ENCODE results near the gene SSBP3.
"Not testable (repeated sequence)": the region's sequence is repeated elsewhere in the genome, so short reads cannot be mapped to it uniquely, and the experiment has no call there.

The SSBP3 gene

GRCh38 chr1:54391450-54392209, 14.6 kb downstream of the SSBP3 start:
- DNase-seq, result no peak

GRCh38 chr1:54390655-54391054, 15.5 kb downstream of the SSBP3 start:
- DNase-seq, result no peak

GRCh38 chr1:54389608-54390007, 16.6 kb downstream of the SSBP3 start:
- not testable (repeated sequence) for DNase-seq

GRCh38 chr1:54387419-54387818, 18.8 kb downstream of the SSBP3 start:
- no peak for DNase-seq

GRCh38 chr1:54385727-54386022, 20.5 kb downstream of the SSBP3 start:
- DNase-seq, result no peak

- no peak for DNase-seq
Measured at GRCh38 chr1:54384918-54385726, 21.1 kb downstream of the SSBP3 start.

- no peak for DNase-seq
Measured at GRCh38 chr1:54384471-54384870, 21.7 kb downstream of the SSBP3 start.

- no peak for DNase-seq
Measured at GRCh38 chr1:54381524-54381923, 24.7 kb downstream of the SSBP3 start.

GRCh38 chr1:54380290-54380882, 25.8 kb downstream of the SSBP3 start:
- no peak for DNase-seq

- no peak for DNase-seq
Measured at GRCh38 chr1:54379555-54380289, 26.5 kb downstream of the SSBP3 start.

GRCh38 chr1:54378874-54379554, 27.2 kb downstream of the SSBP3 start:
- DNase-seq, result no peak

GRCh38 chr1:54378157-54378873, 27.9 kb downstream of the SSBP3 start:
- DNase-seq, result no peak

GRCh38 chr1:54377040-54377691, 29.0 kb downstream of the SSBP3 start:
- no peak for DNase-seq

- DNase-seq, result no peak
Measured at GRCh38 chr1:54376430-54377039, 29.7 kb downstream of the SSBP3 start.

- no peak for DNase-seq
Measured at GRCh38 chr1:54375712-54376429, 30.3 kb downstream of the SSBP3 start.

GRCh38 chr1:54375298-54375697, 30.9 kb downstream of the SSBP3 start:
- DNase-seq, result no peak

GRCh38 chr1:54374766-54375165, 31.4 kb downstream of the SSBP3 start:
- DNase-seq, result no peak

- DNase-seq, result no peak
Measured at GRCh38 chr1:54372978-54373377, 33.2 kb downstream of the SSBP3 start.

- no peak for DNase-seq
Measured at GRCh38 chr1:54371942-54372275, 34.3 kb downstream of the SSBP3 start.

All from SHP77 treated with DMSO at 0.1 percent for 48 hours (cell line).